Cardiac septum (tissue), 1 donor: ENCODE measurements around the gene TNFRSF25. TPM values are rescaled to one million over a fixed set of nuclear protein-coding genes. Genes with fewer than 3 reads are reported as not detected.
"Not testable (repeated sequence)": the region's sequence is repeated elsewhere in the genome, so short reads cannot be mapped to it uniquely, and the experiment has no call there.

Source experiments
- DNase-seq: peaks from one replicate; pipeline ENCODE4 v3.0.0-alpha.2; 2020; ENCODE audit warnings: low spot score
- intact Hi-C: fragments of 100-400 bp; cut with DNase I; formaldehyde crosslinking; loops from one replicate; pipeline ENCODE4 v1.14.0; 2022
- total RNA-seq: library from RNA; stranded (reverse); fragmentation: NEBNext Ultra II Directional; extraction: Animal tissue kit (Norgen Biotek cat#: 25700); gene quantifications from one replicate; pipeline ENCODE4 v1.2.1, GENCODE V29; 2021
- donor health status: DM: no; HTN: no; CAD: no.

The TNFRSF25 gene
- total RNA-seq, 1 donor from 2014 or later: 8.5 TPM

- intact Hi-C loops: no loop called here
These were observed 20.8 kb downstream of the TNFRSF25 start for GRCh38 chr1:6445062-6445763.

DNA sequence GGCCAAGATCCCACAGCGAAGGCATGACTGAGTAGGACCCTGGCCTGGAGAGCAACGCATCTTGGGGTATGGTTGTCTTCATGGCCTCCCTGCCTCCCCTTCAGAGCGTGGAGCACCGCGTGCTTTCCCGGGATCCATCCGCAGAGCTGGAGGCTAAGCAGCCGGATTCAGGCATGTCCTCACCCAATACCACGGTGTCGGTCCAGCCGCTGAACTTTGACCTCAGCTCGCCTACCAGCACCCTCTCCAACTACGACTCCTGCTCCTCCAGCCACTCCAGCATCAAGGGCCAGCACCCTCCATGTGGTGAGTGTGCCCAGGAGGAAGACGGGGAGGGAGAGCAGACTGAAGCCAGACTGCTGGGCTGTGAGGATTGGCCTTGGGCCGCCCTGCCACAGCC, 21.6 kb downstream of the TNFRSF25 start:
- no peak for DNase-seq
- intact Hi-C loops: no loop called here

More at GRCh38 chr1:6445062-6445763, 20.8 kb downstream of the TNFRSF25 start:
- no peak for DNase-seq

DNA sequence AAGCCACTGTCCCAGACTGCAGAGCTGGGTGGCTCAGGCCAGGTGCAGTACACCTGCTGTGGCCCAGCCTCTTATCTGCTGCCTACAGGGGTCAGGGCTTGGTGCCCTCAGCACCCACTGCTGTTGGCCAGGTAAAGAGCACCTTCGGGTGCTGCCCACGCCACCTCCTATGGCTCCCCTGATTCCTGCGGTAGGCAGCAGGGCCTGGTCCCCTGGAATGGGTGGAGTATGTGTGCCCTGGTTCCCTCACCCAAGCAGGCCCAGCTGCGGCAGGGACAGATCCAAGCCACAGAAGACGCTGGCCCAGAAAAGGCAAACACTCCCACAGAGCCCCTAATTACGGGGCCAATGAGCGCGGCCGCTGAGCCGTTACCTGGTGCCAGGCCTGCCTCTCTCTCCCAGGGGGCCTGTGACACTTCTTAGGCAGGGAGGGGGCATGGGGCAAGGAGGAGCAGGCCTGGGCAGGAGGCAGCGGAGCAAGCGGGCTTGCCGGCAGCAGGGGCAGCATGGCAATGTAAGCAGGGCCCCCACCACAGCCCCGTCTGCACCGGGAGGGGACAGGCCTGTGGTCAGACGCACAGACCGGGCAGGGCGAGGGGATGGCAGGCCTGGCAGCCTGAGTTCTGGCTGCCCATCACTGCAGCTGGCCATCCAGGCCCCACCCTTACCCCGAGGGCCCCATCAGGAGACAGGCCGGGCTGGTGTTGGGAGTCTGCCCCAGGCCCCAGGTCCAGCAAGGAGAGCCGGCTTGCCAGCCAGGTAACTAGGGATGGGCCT, 22.4 kb downstream of the TNFRSF25 start:
- no peak for DNase-seq
- intact Hi-C loops: no loop called here

- intact Hi-C loops: no loop called here
- DNase-seq: no peak
These were observed 24.4 kb downstream of the TNFRSF25 start for GRCh38 chr1:6441586-6441985.

DNA sequence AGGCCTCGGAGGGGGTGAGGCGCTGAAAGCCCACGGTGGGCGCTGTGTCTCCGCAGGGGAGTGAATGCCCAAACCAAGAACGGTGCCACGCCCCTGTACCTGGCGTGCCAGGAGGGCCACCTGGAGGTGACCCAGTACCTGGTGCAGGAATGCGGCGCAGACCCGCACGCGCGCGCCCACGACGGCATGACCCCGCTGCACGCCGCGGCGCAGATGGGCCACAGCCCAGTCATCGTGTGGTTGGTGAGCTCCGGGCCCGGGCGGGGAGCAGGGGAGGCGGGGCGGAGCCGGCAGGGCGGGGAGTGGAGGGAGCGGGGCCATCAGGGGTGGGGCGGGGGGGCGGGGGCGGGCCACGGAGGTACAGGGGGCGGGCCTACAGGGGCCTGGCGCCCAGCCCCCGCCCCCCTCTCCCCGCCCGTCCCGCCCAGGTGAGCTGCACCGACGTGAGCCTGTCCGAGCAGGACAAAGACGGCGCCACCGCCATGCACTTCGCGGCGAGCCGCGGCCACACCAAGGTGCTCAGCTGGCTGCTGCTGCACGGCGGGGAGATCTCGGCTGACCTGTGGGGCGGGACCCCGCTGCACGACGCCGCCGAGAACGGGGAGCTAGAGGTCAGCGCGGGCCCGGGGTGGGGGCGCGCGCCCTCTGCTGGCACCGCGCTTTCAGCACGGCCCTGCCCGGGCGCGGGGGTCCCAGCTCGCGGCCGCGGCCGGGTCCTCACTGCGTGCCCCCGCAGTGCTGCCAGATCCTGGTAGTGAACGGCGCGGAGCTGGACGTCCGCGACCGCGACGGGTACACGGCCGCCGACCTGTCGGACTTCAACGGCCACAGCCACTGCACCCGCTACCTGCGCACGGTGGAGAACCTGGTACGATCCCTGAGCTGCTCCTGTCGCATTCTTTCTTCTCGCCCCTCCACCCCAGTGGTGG, 25.5 kb downstream of the TNFRSF25 start:
- DNase-seq: no peak
- intact Hi-C loops: no loop called here

GRCh38 chr1:6438047-6438525, 27.9 kb downstream of the TNFRSF25 start:
- intact Hi-C loops: loop anchor here (5.0 kb wide), 2 partner anchors 76 to 191 kb away; no protein-coding TSS in a partner anchor
- DNase-seq: peak; percentile 83

DNA sequence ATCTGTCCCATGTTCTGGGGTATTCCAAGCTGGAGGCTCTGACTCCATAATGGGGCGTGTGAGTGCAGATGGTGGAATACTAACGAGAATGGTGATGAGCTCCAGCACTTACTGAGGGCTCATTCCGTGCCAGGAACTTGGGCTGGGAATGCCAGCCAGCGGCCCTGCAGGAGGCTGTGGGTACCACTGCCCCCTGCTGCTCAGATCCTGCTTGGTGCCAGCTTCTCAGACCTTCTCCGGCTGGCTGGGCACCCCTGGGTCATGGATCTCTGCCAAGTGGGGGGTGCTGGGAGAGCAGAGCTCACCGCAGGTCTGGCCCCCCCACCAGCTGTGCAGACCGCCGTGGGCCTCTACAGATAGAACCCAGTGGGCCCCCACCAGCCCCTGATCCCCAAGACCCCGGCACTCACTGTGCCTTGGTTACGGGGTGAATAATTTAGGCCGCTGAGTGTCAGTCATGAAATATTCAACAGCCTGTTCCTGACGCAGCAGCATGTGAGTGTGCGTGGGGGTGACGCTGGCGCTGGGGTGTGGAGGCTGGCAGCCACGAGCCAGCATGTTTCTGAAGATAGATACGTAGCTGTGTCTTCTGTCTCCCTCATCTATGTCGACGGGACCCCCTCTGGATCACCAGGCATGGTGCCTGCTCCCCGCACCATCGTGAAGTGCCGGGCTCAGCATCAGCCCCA, 28.8 kb downstream of the TNFRSF25 start:
- intact Hi-C loops: loop anchor here (5.0 kb wide), 2 partner anchors 75 to 190 kb away; no protein-coding TSS in a partner anchor

GRCh38 chr1:6436277-6436676, 29.7 kb downstream of the TNFRSF25 start:
- DNase-seq: not testable (repeated sequence)
- intact Hi-C loops: loop anchor here (5.0 kb wide), 2 partner anchors 74 to 189 kb away; no protein-coding TSS in a partner anchor

More for the DNA sequence above, 28.8 kb downstream of the TNFRSF25 start:
- not testable (repeated sequence) for DNase-seq

DNA sequence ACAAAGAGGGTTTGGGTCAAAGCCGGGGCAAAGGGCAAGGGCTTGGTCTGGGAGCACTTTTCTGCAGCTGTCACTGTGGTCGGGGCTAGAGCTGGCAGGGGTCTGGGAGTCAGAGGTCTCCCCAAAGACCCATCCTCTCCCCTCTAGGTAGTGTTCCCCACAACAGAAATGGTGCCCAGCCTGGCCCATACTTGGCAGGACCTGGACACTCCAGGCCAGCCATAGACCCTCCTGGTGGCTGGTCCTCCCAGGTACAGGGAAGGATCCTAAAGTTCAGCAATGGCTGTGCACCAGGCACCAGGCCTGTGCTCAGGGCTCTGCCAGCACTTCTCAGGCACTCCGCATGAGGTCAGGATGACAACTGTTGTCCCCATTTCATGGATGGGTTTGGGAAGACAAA, 30.4 kb downstream of the TNFRSF25 start:
- DNase-seq: no peak
- intact Hi-C loops: loop anchor here (5.0 kb wide), 2 partner anchors 73 to 188 kb away; no protein-coding TSS in a partner anchor

- DNase-seq: no peak
- intact Hi-C loops: loop anchor here (5.0 kb wide), 2 partner anchors 73 to 188 kb away; no protein-coding TSS in a partner anchor
These were observed 30.8 kb downstream of the TNFRSF25 start for GRCh38 chr1:6435129-6435528.

DNA sequence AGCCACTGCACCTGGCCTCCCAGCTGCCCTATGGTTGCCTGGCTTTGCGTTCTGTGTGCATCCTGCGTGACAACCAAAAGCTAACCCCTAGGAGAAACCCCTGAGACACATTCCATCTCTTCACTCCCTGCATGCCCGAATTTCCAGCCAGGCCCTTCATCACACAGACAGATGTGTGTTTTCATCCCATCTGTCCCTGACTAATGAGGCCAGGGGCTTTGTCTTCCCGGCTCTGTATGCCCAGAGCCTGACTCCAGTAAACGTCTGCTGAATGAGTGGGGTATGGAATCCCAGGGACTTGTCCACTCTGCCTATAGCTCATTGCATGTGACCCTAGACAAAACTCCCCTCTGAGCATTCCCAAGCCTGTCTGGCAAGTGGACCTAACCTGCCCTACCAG, 31.8 kb downstream of the TNFRSF25 start:
- intact Hi-C loops: no loop called here
- no peak for DNase-seq

- intact Hi-C loops: not testable (repeated sequence)
These were observed 34.1 kb downstream of the TNFRSF25 start for GRCh38 chr1:6431645-6432579.

DNA sequence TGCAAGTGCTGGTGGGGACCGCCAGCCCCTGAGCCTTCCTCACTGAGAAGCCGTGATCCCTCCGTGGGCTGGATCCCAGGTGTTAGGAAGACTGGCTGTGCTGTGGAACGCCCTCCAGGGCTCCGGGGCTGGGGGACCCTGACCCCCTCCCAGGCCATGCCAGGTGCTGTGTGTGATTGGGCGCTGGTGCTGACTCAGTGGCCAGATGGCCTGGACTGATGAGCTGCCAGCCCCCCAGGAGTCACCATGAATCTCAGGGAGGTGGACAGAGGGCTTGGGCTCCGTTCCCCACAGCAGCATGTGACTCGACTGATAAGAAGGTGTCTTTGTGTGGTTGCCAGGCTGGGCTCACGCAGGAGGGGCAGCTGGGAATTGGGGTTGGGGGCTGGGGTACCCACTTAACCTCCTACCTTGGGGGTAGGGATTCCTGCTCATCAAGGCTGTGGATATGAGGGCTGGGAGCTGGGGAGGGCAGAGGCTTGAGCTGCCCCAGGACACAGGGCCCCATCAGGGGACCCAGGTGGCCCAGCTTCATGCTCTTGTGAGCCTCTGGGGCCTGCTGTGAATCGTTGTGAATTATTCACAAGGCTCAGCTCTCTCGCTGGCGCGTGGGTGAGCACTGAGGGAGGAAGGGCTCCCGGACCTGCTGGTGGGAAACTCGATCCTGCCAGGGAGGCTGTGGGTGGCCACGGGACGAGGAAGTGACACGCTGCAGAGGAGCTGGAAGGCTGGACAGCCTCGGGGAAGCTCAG, 36.1 kb downstream of the TNFRSF25 start:
- DNase-seq, intact Hi-C loops: not testable (repeated sequence)

More at GRCh38 chr1:6431645-6432579, 34.1 kb downstream of the TNFRSF25 start:
- DNase-seq: not testable (repeated sequence)

DNA sequence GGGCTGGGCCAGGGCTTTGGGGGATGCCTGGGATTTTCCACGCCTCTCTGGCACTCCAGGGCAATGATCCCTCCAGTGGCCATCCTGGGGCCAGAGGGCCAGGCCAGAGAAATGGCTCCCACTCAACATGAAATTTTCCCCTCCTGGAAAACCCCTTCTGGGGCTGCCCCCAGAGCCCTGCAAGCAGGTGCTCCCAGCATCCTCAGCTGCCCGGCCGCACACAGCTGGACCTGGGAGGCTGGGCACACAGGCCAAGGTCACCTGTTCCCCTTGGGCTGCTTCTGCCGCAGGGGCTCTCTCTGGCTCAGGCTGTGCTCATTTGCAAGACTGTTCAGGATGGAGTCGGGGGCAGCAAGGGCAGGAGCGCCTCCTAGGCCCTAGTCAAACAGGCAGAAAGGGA, 37.5 kb downstream of the TNFRSF25 start:
- DNase-seq, intact Hi-C loops: not testable (repeated sequence)

DNA sequence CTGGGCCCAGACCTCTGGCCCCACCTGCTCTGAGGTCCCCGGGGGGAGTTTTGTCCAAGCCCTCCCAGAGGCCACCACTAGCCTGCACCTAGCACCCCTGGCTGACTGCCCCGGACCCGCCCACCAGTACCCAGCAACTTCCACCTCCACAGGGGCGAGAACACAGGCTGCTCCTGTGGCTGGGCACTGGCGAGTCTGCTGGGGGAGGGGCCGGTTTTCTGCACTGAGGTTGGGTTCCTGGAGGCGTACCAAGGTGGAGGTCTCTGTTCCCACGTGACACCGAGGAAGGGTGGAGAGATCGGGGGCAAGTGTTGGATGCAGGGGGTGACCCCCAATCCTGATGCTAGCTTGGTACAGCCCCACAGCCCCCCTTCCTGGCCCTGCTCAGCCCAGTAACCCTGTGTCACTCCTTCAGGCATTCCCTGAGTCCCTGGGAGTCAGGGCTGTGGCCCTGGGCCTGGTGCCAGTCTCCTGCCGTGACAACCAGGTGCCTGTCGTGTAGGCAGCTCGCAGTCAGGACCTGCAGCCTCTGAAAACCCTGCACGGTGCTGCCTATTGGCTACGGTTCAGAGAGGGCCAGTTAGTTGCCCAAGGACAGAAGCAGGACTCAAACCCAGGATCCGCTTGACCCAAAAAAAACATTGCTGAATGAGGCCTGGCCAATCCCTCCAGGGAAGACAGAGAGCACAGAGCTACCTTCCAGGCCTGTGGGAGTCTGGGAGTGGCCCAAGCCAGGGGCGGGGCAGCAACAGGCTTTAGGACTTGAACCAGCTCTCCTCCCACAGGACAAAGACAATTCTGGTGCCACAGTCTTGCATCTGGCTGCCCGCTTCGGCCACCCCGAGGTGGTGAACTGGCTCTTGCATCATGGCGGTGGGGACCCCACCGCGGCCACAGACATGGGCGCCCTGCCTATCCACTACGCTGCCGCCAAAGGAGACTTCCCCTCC, 38.3 kb downstream of the TNFRSF25 start:
- no peak for DNase-seq
- intact Hi-C loops: no loop called here

GRCh38 chr1:6426972-6427350, 39.0 kb downstream of the TNFRSF25 start:
- intact Hi-C loops: no loop called here
- DNase-seq: no peak
